GM18511 (cell line): ENCODE measurements around the gene INTS1.
"Not testable (repeated sequence)": the region's sequence is repeated elsewhere in the genome, so short reads cannot be mapped to it uniquely, and the experiment has no call there.

Source experiments
- ATAC-seq: cut with Tn5 transposase; IDR thresholded peaks from one replicate; pipeline ENCODE4 v1.9.1; 2021; ENCODE audit warnings: mild to moderate bottlenecking, moderate library complexity; ENCODE audit not compliant: unreplicated experiment

Gene INTS1

GRCh38 chr7:1452205-1452604 lies 52.0 kb downstream of the INTS1 start:
- ATAC-seq = no peak

GRCh38 chr7:1450987-1451386 lies 53.2 kb downstream of the INTS1 start:
- ATAC-seq = no peak

- no peak for ATAC-seq
Measured at GRCh38 chr7:1450431-1450830, 53.8 kb downstream of the INTS1 start.

- no peak for ATAC-seq
Measured at GRCh38 chr7:1449951-1450350, 54.2 kb downstream of the INTS1 start.

- ATAC-seq = no peak
Measured at GRCh38 chr7:1449501-1449900, 54.7 kb downstream of the INTS1 start.

- no peak for ATAC-seq
Measured at GRCh38 chr7:1448958-1449357, 55.2 kb downstream of the INTS1 start.

- no peak for ATAC-seq
Measured at GRCh38 chr7:1447551-1448244, 56.5 kb downstream of the INTS1 start.

GRCh38 chr7:1447112-1447511 lies 57.1 kb downstream of the INTS1 start:
- no peak for ATAC-seq

- ATAC-seq = no peak
Measured at GRCh38 chr7:1446620-1447032, 57.6 kb downstream of the INTS1 start.

GRCh38 chr7:1446026-1446425 lies 58.2 kb downstream of the INTS1 start:
- not testable (repeated sequence) for ATAC-seq

- ATAC-seq = no peak
Measured at GRCh38 chr7:1445341-1445740, 58.8 kb downstream of the INTS1 start.

- no peak for ATAC-seq
Measured at GRCh38 chr7:1444925-1445322, 59.3 kb downstream of the INTS1 start.

GRCh38 chr7:1444214-1444924 lies 59.8 kb downstream of the INTS1 start:
- no peak for ATAC-seq

- not testable (repeated sequence) for ATAC-seq
Measured at GRCh38 chr7:1443587-1444200, 60.5 kb downstream of the INTS1 start.

GRCh38 chr7:1442355-1443124 lies 61.6 kb downstream of the INTS1 start:
- ATAC-seq = no peak

- no peak for ATAC-seq
Measured at GRCh38 chr7:1441615-1442354, 62.4 kb downstream of the INTS1 start.

GRCh38 chr7:1440620-1441019 lies 63.6 kb downstream of the INTS1 start:
- no peak for ATAC-seq

GRCh38 chr7:1439373-1440363 lies 64.5 kb downstream of the INTS1 start:
- ATAC-seq = no peak

GRCh38 chr7:1438821-1439220 lies 65.4 kb downstream of the INTS1 start:
- ATAC-seq = no peak
